Fibroblast of gingiva (primary cell): ENCODE data around the gene SAXO2.
"Not testable (repeated sequence)": the region's sequence is repeated elsewhere in the genome, so short reads cannot be mapped to it uniquely, and the experiment has no call there.

Experiments used
- DNase-seq: peaks from one replicate; pipeline ENCODE4 v3.0.0-alpha.2; 2011; ENCODE audit warnings: low read depth

Gene SAXO2, protein sequence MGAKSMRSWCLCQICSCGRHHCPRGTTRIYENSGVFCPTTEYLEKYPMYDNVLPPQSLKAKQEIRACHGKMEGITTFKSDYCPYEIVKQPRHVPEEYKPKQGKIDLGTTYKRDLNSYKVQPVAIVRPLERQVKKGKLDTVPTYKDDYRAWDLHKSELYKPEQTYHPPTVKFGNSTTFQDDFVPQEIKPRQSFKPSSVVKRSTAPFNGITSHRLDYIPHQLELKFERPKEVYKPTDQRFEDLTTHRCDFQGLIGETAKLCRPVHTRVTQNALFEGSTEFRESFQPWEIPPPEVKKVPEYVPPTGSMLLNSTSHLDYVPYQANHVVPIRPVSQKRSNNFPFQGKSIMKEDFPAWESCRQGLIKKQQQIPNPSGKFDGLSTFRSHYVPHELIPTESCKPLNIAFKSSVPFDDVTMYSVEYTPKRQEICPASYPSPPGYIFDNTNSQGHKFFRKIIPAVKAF

GRCh38 chr15:82262422-82263026 lies at the start of gene SAXO2, which contains the start of gene EFL1:
TSS of gene SAXO2 (plus strand) at chr15:82262818. CDS start at chr15:82262880, 62 bp downstream.
TSS of gene EFL1 (minus strand) at chr15:82262734. CDS start at chr15:82261778, 956 bp downstream.
- DNase-seq: peak; percentile 84

DNA sequence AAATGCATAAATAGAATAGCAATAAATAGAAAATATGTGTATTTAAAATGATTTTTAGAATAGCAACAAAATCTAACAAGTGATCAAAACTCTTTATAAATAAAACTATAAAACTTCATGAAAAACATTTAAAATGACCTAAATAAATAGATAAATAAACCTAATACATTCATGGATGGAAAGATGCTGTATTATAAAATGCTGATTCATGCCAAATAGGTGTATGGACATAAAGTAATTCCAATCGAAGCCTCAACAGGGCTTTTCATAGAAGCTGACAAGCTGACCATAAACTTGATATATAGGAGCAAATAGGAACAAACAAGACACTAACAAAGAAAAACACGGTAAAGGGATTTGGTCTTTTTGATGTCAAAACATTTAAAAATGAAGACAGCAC lies 46.5 kb upstream of the SAXO2 start:
- not testable (repeated sequence) for DNase-seq

GRCh38 chr15:82221535-82221934 lies 41.1 kb upstream of the SAXO2 start:
- not testable (repeated sequence) for DNase-seq

DNA sequence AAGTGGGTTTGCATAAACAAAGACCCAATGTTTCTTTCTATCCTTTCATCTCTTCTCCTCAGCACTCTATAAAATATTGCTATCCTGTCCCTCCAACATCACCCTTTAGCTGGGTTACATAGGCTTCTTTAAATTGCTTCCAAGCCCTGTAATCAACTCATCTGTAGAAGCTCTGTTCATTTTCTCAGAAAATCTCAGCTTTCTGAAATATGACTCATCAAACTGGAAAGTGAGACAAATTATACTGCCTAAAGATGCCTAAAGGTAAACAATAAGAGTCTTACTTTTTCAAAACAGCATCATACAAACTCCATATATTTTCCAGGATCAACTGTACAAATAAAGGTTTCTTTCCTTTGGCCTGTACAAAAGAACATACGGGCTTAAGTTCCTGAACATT lies 33.9 kb upstream of the SAXO2 start:
- DNase-seq: no peak

GRCh38 chr15:82231233-82231632 lies 31.4 kb upstream of the SAXO2 start:
- no peak for DNase-seq

GRCh38 chr15:82231842-82232241 lies 30.8 kb upstream of the SAXO2 start:
- no peak for DNase-seq

DNA sequence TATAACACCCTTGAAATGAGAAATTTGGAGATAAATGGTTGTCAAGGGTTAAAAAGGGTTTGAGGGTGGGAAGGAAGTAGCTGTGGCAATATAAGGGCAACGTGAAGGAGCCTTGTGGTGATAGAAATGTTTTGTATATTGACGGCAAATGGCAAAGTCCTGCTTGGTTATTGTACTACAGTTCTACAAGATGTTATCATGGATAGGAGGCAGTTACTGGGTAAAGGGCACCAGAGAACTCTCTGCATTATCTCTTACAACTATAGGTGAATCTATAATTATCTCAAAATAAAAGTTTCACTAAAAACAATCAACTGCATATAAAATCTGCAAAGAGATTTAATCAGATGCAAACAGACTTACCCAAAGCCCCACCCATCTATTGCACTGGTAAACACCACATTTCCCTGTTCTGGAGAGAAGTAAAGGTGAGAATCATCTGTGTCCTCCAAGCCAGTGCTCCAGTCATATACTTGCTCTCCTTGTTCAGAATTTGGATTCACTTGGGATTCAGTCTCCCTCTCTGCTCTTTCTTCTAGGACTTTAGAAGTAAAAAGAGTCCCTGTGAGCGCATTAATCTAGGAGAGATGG lies 24.6 kb upstream of the SAXO2 start:
- not testable (repeated sequence) for DNase-seq

DNA sequence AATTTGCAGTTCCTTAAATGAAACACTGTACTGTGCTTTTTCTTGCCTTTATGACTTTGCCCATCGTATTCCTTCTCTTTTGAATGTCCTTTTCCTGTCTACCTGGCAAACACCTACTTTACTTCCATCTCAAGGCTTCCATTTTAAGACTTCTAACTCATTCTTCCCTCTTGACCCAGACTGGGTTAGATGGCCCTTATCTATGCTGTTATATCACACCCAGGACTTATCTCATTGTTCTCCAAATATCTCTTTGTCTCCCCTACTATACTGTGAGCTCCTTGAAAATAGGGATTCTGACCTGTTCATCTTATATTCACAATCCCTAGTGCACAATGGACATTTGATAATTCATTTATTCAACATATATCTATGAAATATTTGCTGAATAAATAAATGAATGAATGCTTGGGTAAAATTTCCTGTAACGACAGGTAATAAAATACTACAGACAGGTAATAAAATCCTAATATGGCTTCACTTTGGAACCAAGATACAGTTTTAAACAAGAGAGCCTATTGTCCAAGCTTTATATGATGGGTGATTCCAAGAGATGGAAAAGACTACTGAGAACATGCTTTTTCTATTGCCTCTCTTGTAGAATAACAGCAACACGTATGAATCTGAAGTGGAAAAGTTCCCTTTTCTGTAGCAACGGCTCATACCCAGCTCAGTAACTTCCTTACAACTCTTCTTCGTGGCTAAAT lies 22.8 kb upstream of the SAXO2 start:
- no peak for DNase-seq

DNA sequence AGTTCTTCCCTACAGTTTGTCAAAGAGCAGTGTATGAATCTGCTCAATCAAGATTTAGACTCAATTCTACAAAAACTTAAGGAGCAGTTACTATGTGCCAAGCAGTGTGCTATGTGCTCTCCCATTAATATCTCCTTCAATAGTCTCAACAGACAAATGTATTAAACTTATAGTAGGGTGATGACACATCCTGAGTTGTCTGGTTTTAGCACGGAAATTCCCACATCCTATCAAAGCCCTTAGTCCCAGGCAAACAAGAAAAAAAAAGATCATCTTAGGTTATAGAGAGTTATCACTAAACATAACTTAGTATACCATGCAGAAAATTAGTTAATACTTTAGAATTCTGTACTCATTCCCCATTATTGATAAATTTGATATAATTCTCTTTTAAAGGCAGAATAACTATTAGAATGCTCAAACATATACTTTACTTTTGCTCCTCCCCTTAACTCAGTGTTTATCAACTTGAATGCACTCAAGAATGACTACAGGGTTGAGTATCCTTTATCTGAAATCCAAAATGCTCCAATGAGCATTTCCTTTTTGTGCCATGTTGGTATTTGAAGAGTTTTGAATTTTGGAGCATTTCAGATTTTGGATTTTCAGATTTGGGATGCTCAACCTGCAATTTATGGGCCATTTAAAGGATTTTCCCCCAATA lies 20.6 kb upstream of the SAXO2 start:
- DNase-seq: not testable (repeated sequence)

DNA sequence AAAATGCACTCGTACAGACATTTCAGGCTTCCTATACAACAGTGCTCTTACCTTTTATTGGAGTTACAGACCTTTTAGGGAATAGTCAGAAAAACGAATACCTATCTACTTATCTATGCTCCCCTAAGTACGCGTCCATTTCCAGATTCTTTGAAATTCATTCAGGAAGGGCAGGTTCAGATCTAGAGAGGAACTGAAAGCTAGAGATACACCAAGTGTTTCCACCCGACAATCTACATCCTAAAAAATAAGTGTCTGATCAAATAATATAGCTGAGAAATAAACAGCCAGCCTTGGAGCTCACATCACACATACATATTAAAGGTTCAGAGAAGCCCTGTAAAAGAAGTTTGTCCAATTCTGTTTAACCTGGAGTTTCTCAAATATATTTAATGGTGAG lies 19.0 kb upstream of the SAXO2 start:
- DNase-seq: not testable (repeated sequence)

DNA sequence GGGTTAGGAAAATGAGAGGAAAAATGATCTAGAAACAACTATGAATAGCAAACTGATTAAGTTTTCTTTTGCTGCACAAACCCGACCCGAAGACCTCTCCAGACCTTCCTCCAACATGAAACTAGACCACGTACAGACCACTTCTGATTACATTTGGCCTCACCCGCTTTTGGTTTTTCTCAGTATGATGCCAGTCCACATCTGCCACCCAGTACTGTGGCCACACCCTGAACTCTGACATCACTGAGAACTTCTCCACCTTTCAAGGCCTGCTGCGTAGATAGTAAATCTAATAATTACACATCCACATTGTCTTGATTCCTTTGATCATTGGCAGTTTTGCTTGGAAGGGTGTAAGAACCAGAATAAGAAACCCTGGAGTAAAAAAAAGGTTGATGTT lies 16.7 kb upstream of the SAXO2 start:
- DNase-seq: not testable (repeated sequence)

DNA sequence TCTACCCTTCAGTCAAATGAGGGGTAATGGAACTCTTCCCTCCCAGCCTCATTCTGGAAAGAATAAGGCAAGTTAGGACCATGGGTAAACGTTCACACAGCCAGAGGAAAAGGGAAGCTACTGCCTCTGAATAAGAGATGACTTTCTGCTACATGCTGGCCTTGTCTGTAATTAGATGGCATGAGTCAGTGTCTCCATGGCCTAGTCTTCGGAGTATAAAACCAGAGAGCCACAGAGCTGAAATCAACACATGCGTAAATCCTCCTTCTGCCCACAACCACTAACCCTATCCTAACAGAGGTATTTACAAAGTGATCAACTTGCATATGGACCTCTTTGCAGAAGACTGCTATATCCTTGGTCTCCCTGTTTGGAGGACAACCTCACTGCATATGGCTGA lies 14.4 kb upstream of the SAXO2 start:
- DNase-seq: not testable (repeated sequence)

DNA sequence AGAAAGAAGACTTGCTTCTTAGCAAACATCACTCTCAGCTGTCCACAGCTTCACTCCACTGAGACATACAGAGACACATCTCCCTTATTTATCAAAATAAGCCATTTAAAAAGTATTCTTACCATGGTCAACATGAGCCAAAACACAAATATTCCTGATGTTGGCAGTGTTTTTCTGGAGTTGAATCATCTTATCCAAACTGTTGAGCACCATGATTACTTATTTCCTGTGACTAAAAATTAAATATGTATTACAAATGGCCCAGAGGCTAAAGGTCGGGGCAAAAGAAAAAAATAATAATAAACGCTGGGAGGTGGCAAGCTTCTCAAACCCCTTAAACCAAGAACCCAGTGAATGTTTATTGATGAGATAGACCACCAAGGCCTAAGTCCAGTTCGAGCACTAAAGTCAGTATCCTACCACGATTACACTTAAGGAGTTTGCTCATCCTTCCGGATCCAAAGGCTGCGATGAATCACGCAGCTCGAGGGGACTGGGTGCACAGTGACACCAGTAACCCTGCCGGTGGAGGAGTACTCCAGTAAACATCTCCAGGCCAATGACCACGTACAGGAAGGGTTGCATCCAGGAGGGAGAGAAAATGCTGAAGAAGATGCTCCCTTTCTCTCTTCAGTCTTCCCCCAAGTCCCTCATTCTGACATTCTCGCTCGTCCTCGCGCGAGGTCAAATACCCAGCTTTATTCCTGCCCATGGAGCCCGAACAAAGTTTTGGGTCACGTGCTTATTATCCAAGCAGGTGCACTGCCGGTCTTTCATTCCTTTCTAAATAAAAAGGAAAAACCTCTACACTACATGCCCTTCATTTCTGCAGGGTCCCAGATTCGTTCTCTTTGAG lies 824 bp upstream of the SAXO2 start:
- peak; percentile 37 for DNase-seq

DNA sequence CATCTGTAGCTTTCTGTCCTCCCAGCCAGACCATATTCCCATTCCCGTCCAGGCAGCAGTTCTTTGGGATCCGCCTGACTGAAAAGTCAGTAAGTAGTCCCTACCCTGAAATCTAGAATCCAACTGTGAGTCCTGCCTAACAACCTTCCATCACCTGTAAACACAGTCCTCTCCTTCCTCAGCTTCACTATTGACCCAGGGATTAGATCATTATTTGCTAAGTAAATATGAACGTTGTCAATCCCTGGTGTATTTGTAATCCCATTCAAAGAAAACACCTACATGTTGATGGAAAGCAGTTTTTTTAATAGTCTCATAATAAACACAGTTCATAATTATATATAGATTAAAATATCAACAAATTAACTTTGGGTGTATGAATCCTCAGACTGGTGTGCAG lies 732 bp downstream of the SAXO2 start:
- DNase-seq: no peak

GRCh38 chr15:82267137-82267536 lies 4.5 kb downstream of the SAXO2 start:
- not testable (repeated sequence) for DNase-seq

DNA sequence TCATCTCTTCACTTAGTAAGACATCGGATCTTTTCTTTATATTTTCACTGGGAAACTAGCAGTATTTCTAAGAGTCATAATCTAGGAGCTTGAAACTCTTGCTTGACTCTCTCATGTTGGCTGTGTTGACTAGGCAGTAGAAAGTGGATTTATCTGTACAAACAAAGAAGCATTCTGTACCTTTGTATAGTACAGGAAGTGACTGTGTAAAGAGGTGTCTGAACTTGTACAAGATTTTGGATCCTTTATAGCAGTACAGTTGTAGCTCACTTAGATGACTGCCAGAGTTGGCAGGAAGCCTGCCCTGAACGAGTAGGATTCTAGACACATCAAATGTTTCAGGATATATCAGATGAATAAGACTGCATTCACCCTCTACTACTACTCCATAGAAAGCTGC lies 5.8 kb downstream of the SAXO2 start:
- DNase-seq: not testable (repeated sequence)

GRCh38 chr15:82272154-82272553 lies 9.5 kb downstream of the SAXO2 start:
- DNase-seq: no peak

- DNase-seq: no peak
These were observed 12.8 kb downstream of the SAXO2 start for GRCh38 chr15:82275410-82275809.

- not testable (repeated sequence) for DNase-seq
These were observed 18.7 kb downstream of the SAXO2 start for GRCh38 chr15:82281276-82281675.

DNA sequence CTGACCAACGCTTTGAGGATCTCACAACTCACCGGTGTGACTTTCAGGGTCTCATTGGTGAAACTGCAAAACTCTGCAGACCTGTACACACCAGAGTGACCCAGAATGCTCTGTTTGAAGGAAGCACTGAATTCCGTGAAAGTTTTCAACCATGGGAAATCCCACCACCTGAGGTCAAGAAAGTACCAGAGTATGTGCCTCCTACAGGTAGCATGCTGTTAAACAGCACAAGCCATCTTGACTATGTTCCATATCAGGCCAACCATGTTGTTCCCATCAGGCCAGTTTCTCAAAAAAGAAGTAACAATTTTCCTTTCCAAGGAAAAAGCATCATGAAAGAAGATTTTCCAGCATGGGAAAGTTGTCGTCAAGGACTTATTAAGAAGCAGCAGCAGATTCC lies 19.8 kb downstream of the SAXO2 start:
- DNase-seq: not testable (repeated sequence)

- DNase-seq: not testable (repeated sequence)
These were observed 21.8 kb downstream of the SAXO2 start for GRCh38 chr15:82284381-82284780.
